Stimulated activated CD4-positive, alpha-beta T cell treated with anti-CD3 and anti-CD28 coated beads, Interleukin-12 subunit alpha, Interleukin-12 subunit beta, amount 100 ng/mL, for 4 hours (primary cell): ENCODE data around the gene TMEM138.

Experiments used
- DNase-seq: peaks from one replicate; pipeline ENCODE4 v3.0.0-alpha.2; 2020

Gene TMEM138

DNA sequence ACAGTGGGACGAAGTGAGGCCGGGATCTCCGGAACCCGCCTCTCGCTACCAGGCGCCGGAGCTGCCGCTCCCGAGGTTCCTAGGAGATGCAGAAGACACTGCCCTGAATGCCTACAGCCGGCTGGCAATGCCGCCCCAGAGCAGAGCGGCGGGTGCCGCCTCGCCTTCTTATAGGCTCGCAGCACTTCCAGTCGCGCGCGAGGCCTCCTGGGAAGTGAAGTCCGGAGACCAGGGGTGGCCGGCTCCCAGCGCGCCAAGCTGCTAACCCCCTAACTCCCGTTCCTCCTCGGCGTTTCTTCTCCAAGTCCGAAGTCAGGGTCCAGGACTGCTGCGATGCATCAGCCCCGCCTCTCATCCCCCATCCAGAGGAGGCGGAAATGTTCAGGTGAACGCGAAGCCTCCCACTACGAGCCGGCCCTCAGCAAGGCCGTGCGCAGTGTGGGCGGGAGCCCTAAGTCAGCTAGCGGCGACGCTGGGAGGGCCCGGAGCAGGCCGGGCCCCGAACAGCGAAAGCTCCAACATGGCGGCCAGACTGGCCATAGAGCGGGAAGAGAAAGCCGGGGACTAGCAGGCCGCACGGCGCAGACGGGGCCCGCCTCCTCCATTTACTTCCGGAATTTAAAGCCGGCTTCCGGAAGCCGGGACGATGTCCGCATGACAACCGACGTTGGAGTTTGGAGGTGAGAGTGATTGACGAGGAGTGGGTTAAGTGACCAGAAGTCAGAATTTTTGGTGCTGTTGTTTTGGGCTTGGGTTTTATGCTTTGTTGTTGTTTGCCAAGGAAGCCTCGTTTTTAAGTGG lies at the start of gene TMEM138, which contains the start of gene CYB561A3:
TSS of gene TMEM138 (plus strand) at position 634 of the 801 bp plus-strand sequence. CDS start 2,017 bp downstream, outside the sequence.
TSS of gene CYB561A3 (minus strand) at position 142 of the 801 bp plus-strand sequence. CDS start 5,169 bp downstream, outside the sequence.
- DNase-seq = peak; percentile 83

DNA sequence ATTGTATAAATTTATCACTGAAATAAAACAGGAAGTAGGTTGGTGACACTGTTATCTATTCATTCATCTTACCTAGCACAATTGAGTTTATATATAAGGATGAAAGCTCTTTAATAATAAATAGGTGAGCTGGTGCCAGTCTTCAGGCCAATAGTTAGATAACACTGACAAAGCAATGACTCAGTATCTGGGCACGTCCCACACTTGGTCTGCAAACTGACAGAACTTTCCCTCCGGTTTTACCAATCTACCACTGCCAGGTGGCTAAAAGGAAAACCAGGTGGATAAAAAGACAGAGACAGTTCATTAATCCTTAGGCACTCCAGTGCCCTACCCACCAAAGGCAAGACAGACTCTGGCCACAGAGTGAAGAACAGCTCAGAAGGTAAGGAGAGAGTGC lies 46.9 kb upstream of the TMEM138 start:
- DNase-seq = no peak

DNA sequence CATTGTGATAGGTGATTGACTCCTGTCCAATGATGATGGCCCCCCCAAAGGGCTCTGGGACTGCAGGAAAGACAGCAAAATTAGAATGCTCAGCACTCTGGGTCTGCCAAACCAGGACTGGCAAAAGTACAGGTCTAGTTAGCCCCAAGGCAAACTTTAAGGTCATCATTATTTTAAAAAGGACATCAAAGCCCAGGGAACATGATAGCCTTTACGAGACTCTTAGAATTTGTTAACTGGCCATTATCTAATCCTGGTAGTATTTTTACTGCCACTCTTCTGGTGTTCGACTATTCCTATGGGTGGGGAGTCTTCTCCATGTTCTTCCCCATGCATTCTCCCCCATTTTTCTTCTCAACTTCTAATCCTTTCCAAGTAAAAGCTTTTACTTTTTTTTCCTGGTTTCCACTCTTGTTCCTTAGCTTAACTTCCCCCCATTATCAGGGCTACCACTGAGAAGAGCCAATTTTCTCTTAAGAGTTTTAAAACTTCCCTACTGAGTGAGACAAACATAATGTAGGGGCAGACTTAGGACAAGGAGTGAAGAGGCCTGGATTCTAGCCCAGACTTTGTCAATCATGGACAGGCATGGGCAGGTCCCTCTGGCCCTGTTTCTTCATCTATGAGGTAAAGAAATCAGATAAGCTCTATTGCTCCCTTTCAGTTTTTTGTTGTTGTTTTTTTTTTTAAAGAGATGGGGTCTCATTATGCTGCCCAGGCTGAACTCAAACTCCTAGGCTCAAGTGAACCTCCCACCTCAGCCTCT lies 36.3 kb upstream of the TMEM138 start:
- no peak for DNase-seq

GRCh38 chr11:61327669-61328071 lies 34.5 kb upstream of the TMEM138 start:
- no peak for DNase-seq

- DNase-seq = no peak
These were observed 33.8 kb upstream of the TMEM138 start for GRCh38 chr11:61328351-61328750.

DNA sequence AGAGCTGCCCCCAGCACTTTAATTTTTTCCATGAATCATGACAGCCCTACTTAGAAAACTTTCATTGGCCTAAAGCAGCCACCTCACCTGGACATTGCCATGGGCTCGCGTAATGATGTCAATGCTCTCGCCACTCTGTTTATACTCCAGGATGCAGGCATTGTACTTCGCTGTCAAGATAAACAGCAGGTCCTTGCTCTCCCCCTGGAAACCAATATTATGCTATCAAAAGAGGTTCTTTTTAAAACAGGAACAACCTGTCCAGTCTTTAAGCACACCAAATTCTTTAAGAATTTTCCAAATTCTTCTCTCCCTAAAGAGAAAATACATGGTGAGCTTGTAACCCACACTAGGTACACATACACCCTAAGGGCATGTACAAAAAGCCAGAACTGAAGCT lies 32.3 kb upstream of the TMEM138 start:
- no peak for DNase-seq

DNA sequence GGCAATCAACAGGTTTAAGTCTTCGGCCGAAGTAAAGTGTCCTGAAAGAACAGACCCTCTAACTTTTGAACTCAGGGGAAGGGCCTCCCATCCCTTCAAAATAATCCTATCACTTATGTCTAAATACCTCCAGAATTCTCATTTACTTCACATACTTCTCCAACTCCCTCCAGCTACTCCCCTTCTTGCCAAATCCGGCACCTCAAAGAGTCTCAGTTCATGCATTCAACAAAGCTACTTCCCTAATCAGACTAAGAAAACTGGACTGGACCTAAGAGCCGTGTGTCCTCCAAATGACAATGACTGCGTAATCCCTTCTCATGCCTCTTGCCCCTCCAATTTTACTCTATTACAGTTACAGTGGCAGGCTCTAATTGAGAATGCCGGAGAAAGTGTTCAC lies 30.5 kb upstream of the TMEM138 start:
- no peak for DNase-seq

DNA sequence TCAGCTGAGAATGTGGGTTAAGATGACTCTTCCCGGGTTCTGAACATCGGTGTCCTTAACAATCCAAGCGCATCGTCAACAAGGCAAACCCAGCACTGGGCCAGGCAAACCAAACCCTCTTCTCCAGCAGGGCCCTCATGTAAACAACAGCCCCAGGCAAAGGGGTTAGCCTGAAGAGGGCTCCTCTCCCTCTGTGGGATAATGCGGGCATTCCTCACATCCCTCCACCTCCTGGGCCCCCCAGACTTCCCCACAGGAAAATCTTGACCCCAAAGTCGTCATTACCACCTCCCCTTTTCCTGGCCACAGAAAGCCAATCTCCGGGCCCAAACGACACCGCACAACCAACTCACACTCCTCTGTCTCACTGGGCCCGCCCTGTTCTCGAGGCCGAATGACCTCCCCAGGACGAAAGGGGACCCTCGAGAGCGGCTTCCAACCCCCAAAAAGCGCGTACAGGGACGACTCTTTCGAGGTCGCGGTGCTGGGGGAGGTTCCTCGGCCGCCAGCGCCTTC lies 29.8 kb upstream of the TMEM138 start:
- no peak for DNase-seq

DNA sequence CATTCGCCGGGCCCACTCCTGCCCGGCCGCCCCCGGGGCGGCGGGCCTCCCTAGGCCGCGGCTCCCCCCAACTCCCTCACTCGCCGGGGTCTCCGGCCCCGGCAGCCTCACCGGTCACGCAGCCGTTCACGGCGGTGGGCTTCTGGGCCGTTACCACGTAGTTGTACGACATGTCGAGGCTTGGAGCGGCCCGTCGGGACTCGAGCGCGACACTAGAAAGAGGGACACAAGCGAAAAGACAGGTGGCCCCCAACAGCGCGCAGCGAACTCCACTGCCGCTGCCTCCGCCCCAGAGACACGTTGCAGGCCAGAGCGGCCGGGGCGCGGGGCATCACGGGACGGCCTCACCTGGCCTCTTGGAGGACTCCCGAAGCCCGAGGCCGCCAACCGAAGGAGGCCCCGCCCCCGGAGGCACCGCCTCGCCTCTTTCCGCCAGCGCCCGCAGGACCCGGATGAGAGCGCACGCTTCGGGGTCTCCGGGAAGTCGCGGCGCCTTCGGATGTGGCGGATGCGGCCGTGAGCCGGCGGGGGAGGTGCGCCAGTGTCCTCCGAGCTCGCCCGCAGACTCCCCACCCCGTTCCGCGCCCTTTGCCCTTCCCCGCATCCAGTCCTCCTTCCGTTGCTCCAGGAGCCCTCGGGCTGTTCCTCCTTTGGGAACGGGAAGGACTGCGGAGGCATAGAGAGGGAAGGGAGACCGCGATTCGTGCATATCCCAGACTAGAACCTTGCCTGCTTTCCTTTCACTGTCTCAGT lies 29.2 kb upstream of the TMEM138 start, which contains the start of the genes DDB1 and TKFC:
TSS of gene DDB1 (minus strand) at position 309 of the 753 bp plus-strand sequence. CDS start at position 172, 137 bp downstream.
TSS of gene TKFC (plus strand) at position 432 of the 753 bp plus-strand sequence. CDS start 1,501 bp downstream, outside the sequence.
- peak; percentile 97 for DNase-seq

DNA sequence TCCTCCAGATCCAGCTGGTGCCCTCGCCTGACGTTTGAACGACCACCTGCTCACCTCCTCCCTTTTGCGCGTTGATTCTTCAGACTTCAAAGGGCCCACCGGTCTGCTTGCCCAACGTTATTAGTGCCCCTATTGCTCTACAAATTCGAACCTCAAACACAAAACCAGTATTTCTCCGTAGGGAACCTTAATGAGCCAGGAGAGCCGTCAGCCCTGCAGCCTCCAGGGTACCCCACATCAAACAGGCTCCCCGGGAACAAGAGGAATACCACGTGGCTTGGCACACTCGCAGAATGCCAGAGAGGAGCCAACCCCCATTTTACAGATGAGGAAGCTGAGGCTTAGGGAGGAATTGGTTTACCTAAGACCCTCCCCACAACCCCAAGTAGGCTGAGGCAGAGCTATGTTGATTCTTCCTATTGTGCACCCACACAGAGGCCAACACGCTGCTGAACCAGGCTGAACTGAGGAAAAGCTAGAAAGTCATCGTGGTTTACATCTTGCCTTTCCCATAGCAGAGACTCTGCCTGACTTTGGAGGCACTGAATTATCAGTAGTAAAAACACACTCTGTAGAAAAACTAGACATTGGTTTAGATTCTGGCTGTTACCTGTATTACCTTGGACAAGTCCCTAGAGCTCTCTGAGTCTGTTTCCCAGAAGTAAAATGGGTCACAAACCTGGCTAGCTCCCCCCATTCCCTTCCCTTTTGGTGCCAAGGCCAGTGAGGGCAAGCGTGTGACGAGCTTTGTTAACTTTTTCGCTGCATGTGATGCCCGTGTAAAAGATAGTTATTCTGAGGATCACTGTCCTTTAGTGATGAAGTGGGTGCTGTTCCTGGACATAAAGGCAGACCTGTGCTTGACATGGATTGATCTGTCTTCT lies 28.4 kb upstream of the TMEM138 start:
- DNase-seq = no peak

DNA sequence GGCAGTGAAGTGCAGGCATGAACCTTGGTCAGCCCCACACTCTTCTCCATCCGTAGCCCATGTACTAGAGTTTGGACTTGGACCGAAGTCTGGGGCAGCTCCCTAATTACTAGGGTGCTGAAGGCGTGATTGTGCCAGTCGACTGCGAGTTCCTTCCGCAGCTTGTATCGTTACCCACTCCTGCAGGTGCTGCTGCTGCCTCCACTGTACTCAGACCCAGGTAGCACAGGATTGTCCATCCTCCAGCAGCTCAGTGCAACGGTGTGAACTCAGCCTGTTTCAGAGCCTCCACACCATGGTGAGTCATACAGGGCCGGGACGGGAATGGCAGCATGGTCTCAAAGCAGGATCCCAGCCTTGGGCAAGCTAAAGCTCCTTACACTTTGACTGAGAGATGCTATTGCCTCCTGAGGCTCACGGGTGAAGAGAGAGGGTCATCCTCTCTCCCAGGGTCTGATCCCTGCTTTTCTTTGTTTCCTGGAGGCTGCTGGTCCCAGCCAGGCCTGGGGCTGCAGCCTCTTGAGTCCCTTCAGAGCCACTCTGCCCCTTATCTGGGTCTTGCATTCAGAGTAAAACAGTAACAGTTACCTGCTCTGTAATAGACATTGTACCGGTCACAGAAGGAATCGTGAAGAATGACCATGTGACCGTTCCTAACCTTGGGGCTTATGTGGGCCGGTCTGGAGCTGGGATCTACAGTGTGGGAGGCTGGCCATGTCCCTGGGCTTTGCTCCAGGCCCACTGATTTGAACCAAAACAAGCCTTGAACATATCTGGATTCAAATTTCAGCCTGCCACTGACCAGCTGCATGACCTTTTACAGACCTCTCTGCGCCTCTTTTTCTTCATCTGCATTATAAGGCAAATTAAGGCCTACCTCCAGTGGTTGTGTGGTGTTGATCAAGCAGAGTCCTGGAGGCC lies 27.5 kb upstream of the TMEM138 start:
- no peak for DNase-seq

DNA sequence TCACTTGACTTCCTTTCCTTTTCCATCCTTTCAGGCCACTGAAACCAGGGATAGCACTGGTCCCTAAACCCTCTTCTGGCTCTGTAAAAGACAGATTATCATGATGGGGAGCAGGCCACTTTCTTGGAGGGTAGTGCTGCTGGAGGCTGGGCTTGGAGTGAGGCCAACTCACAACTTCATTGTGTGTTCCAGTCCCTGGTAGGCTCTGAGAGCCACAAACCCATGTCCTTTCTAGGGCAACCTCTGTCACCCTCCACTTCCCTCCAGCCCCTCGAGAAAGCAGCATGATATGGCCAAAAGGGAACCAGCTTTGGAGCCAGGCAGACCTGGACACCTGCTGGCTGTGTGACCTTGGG lies 26.8 kb upstream of the TMEM138 start:
- no peak for DNase-seq

GRCh38 chr11:61336171-61336935 lies 25.8 kb upstream of the TMEM138 start:
- peak; percentile 77 for DNase-seq

- no peak for DNase-seq
These were observed 24.3 kb upstream of the TMEM138 start for GRCh38 chr11:61337706-61338470.

DNA sequence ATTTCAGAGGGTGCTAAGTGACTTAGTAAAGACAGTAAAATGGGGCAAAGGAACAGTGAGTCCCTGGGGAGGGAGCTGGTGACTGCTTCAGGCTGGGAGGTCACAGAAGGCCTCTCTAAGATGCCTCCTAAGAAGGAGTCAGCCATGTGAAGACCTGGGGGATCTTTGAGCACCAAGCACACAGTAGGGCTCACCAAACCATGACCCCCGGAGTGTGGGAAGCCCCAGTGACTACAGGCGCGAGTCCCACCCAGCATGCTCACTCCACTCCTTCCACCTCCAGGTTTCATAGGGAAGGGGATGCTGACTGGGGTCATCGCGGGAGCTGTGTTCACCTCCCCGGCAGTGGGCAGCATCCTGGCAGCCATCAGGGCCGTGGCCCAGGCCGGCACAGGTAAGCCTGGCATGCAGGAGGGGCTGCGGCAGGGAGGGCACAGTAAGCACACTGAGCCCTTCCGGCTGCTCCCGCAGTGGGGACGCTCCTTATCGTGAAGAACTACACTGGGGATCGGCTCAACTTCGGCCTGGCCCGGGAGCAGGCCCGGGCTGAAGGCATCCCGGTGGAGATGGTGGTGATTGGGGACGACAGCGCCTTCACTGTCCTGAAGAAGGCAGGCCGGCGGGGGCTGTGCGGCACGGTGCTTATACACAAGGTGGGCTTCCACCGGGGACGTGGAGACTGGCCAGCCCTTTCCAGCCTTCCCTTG lies 23.2 kb upstream of the TMEM138 start:
- no peak for DNase-seq

- no peak for DNase-seq
These were observed 22.7 kb upstream of the TMEM138 start for GRCh38 chr11:61339490-61339878.

DNA sequence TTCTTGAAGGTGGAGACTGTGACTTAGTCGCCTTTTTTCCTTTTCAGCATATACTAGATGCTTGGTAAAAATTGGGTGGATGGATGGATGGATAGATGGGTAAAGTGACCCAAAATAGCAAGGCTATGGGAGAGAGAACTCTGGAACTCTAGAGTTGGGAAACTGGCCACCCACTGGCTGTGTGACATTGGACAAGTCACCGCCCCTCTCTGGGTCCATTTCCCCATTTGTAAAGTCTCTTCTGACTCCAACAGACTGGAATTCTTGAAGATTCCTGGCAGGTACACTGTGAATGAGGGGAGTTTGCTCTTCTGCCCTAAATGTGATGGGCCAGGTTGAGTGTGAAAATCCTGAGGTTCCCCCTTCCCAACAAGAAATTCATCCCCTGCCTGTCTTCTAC lies 21.2 kb upstream of the TMEM138 start:
- no peak for DNase-seq

DNA sequence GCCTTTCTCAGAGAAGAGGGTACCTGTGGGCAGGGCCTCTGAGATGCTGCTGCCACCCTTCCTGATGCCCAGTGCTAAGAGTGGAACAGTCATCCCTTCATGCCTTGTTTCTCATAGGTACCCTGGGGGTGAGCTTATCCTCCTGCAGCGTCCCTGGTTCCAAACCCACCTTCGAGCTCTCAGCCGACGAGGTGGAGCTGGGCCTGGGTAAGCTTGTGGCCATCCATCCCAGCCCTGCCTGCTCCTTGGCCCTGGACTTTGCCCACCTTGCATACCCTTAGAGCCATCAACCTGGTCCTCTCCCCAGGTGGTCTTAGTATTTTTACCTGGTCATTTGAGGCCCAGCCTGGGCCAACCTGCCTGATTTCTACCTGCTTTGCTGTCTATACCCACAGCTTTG lies 20.5 kb upstream of the TMEM138 start:
- DNase-seq = no peak
